GM18868 (cell line): Measurements from ENCODE around the gene BRSK1.

Source experiments
- ATAC-seq: cut with Tn5 transposase; IDR thresholded peaks from one replicate; pipeline ENCODE4 v1.9.1; 2021; ENCODE audit warnings: mild to moderate bottlenecking, moderate library complexity; ENCODE audit not compliant: unreplicated experiment

BRSK1 gene

GRCh38 chr19:55253842-55254624, 29.8 kb upstream of the BRSK1 start:
- peak; percentile 41 for ATAC-seq

- ATAC-seq = no peak
Observed at GRCh38 chr19:55254625-55254977, 29.2 kb upstream of the BRSK1 start.

GRCh38 chr19:55255618-55256423, 28.0 kb upstream of the BRSK1 start:
- ATAC-seq = no peak

GRCh38 chr19:55256562-55257460, 27.0 kb upstream of the BRSK1 start:
- ATAC-seq = no peak

- ATAC-seq = no peak
Observed at GRCh38 chr19:55257461-55258420, 26.1 kb upstream of the BRSK1 start.

GRCh38 chr19:55258476-55258827, 25.3 kb upstream of the BRSK1 start:
- ATAC-seq = peak; percentile 11

- peak; percentile 65 for ATAC-seq
Observed at GRCh38 chr19:55258828-55259539, 24.8 kb upstream of the BRSK1 start, which contains the start of gene PPP6R1. PPP6R1 (minus strand) TSS chr19:55259017; CDS start chr19:55247103, 11,914 bp downstream.

GRCh38 chr19:55259540-55260210, 24.1 kb upstream of the BRSK1 start:
- no peak for ATAC-seq

GRCh38 chr19:55261671-55262126, 22.1 kb upstream of the BRSK1 start:
- no peak for ATAC-seq

- ATAC-seq = no peak
Observed at GRCh38 chr19:55262359-55262758, 21.4 kb upstream of the BRSK1 start.

- no peak for ATAC-seq
Observed at GRCh38 chr19:55264531-55264930, 19.3 kb upstream of the BRSK1 start.

GRCh38 chr19:55265173-55265572, 18.6 kb upstream of the BRSK1 start:
- ATAC-seq = no peak

- ATAC-seq = no peak
Observed at GRCh38 chr19:55265723-55266386, 17.9 kb upstream of the BRSK1 start.

GRCh38 chr19:55266404-55266803, 17.4 kb upstream of the BRSK1 start:
- ATAC-seq = no peak

GRCh38 chr19:55266840-55267239, 17.0 kb upstream of the BRSK1 start:
- ATAC-seq = no peak

GRCh38 chr19:55269299-55269698, 14.5 kb upstream of the BRSK1 start:
- no peak for ATAC-seq

- no peak for ATAC-seq
Observed at GRCh38 chr19:55270172-55270942, 13.4 kb upstream of the BRSK1 start.
